ENCODE measurements around the gene TMEM202.

TMEM202 gene

GRCh38 chr15:72445426-72445825 is 47.3 kb downstream of the TMEM202 start:
- DNase-seq (ENCODE audit: low read depth), result no peak
- TF ChIP-seq, protein P1, sequence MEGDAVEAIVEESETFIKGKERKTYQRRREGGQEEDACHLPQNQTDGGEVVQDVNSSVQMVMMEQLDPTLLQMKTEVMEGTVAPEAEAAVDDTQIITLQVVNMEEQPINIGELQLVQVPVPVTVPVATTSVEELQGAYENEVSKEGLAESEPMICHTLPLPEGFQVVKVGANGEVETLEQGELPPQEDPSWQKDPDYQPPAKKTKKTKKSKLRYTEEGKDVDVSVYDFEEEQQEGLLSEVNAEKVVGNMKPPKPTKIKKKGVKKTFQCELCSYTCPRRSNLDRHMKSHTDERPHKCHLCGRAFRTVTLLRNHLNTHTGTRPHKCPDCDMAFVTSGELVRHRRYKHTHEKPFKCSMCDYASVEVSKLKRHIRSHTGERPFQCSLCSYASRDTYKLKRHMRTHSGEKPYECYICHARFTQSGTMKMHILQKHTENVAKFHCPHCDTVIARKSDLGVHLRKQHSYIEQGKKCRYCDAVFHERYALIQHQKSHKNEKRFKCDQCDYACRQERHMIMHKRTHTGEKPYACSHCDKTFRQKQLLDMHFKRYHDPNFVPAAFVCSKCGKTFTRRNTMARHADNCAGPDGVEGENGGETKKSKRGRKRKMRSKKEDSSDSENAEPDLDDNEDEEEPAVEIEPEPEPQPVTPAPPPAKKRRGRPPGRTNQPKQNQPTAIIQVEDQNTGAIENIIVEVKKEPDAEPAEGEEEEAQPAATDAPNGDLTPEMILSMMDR (IDR thresholded peaks at IDR 0.05; ENCODE audit: control insufficient read depth, extremely low read depth, insufficient read depth), result no peak
- H3K4me3 ChIP-seq (ENCODE audit: low read depth, low read length), result no peak overlapping the region

GRCh38 chr15:72450805-72451204 is 52.7 kb downstream of the TMEM202 start:
- no peak for DNase-seq (ENCODE audit: low read depth)
- no peak overlapping the region for H3K4me3 ChIP-seq (ENCODE audit: low read depth, low read length)
- TF ChIP-seq, protein P1 (IDR thresholded peaks at IDR 0.05; ENCODE audit: control insufficient read depth, extremely low read depth, insufficient read depth), result no peak

DNA sequence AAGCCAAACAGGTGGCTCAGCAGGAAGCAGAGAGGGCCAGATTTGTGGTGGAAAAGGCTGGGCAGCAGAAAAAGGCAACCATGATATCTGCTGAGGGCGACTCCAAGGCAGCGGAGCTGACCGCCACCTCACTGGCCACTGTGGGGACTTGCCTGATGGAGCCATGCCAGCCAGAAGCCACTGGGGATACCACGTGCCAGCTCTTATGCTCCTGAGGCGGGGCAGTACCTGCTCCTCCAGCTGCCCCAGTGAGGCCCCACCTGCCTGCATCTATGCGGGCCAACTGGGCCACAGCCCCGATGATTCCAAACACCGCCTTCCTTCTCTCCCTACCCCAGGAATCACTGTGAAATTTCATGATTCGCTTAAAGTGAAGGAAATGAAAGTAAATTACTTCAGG is 53.1 kb downstream of the TMEM202 start:
- TF ChIP-seq, protein P1 (IDR thresholded peaks at IDR 0.05; ENCODE audit: control insufficient read depth, extremely low read depth, insufficient read depth), result no peak
- H3K4me3 ChIP-seq (ENCODE audit: low read depth, low read length), result no peak overlapping the region
- no peak for DNase-seq (ENCODE audit: low read depth)

GRCh38 chr15:72456684-72457083 is 58.6 kb downstream of the TMEM202 start:
- no peak overlapping the region for H3K4me3 ChIP-seq (ENCODE audit: low read depth, low read length)
- no peak for DNase-seq (ENCODE audit: low read depth)
- TF ChIP-seq, protein P1 (IDR thresholded peaks at IDR 0.05; ENCODE audit: control insufficient read depth, extremely low read depth, insufficient read depth), result no peak
